Measurements from ENCODE around the gene NCR2. TPM values are rescaled to one million over a fixed set of nuclear protein-coding genes. Genes with fewer than 3 reads are reported as not detected.

The NCR2 gene
- total and polyA plus RNA-seq, 10 donors = not detected

DNA sequence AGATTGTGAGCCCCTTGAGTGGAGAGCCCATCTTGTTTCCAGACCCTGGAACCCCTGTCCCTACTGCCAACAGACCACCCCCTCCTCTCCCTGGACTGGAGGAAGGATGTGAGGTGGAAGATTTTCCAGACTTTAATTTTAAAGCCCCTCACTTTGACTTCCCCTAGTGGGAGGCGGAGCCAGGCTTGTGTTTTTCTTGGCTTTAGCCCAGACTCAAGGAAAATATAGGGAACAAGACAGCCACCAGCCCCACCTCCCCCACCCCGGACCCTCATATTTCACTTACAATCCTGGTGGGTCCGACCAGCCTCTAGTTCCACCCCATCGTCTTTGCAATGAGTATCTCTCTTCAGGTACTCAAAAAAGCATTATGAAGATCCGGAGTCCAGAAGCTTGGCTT, 40.8 kb downstream of the NCR2 start:
- TF ChIP-seq POLR2AphosphoS5 (IDR thresholded peaks at IDR 0.05) = no peak
- TF ChIP-seq, protein P1, sequence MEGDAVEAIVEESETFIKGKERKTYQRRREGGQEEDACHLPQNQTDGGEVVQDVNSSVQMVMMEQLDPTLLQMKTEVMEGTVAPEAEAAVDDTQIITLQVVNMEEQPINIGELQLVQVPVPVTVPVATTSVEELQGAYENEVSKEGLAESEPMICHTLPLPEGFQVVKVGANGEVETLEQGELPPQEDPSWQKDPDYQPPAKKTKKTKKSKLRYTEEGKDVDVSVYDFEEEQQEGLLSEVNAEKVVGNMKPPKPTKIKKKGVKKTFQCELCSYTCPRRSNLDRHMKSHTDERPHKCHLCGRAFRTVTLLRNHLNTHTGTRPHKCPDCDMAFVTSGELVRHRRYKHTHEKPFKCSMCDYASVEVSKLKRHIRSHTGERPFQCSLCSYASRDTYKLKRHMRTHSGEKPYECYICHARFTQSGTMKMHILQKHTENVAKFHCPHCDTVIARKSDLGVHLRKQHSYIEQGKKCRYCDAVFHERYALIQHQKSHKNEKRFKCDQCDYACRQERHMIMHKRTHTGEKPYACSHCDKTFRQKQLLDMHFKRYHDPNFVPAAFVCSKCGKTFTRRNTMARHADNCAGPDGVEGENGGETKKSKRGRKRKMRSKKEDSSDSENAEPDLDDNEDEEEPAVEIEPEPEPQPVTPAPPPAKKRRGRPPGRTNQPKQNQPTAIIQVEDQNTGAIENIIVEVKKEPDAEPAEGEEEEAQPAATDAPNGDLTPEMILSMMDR (IDR thresholded peaks at IDR 0.05 in 8 of 11, conservative IDR thresholded peaks at IDR 0.05 in 3 of 11) = no peak
- TF ChIP-seq POLR2A (IDR thresholded peaks at IDR 0.05) = no peak
- peaks cover 16 to 91% (median 69%) of the 10 kb centered on the region in 7 donors for H3K27me3 ChIP-seq (replicated peaks in 1 of 7)
- no peak for DNase-seq
- intact Hi-C loops (cut with DNase I; ENCODE audit: low total_unique reads) = no loop called here
- no peak overlapping the region for H3K27ac ChIP-seq
- 41 to 66% (median 56%) methylated on average over 5 of the region's 5 CpGs for WGBS, 5 donors
- no peak overlapping the region for H3K4me3 ChIP-seq
- H3K9me3 ChIP-seq = no peaks in the 10 kb centered on the region
- no peaks in the 10 kb centered on the region for H3K36me3 ChIP-seq
- peaks cover 25 to 48% (median 42%) of the 10 kb centered on the region in 6 donors for H3K4me1 ChIP-seq

DNA sequence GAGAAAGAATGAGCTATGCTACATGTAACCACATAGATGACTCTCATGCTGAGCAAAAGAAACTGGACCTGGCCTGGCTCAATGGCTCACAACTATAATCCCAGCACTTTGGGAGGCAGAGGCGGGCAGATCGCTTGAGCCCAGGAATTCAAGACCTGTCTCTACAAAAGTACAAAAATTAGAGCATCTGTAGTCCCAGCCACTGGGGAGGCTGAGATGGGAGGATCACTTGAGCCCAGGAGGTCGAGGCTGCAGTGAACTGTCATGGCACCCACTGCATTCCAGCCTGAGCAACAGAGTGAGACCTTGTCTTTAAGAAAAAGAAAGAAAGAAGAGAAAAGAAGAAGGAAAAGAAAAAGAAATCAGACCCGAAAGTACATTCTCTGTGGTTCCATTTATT, 41.7 kb downstream of the NCR2 start:
- Histone ChIP-seq H3K27ac (no peak overlapping the region), H3K4me1 (peaks cover 20 to 39% (median 34%) of the 10 kb centered on the region in 6 donors), H3K9me3 (no peaks in the 10 kb centered on the region), H3K4me3 (no peak overlapping the region), H3K27me3 (replicated peaks in 1 of 7) (peaks cover 16 to 89% (median 60%) of the 10 kb centered on the region in 7 donors), H3K36me3 (no peaks in the 10 kb centered on the region)
- TF ChIP-seq POLR2A (IDR thresholded peaks at IDR 0.05) = no peak
- TF ChIP-seq, protein P1 (IDR thresholded peaks at IDR 0.05 in 8 of 11, conservative IDR thresholded peaks at IDR 0.05 in 3 of 11) = no peak
- 78 to 90% (median 84%) methylated on average over 4 of the region's 4 CpGs for WGBS, 5 donors
- no peak for DNase-seq
- intact Hi-C loops (cut with DNase I; ENCODE audit: low total_unique reads) = no loop called here

DNA sequence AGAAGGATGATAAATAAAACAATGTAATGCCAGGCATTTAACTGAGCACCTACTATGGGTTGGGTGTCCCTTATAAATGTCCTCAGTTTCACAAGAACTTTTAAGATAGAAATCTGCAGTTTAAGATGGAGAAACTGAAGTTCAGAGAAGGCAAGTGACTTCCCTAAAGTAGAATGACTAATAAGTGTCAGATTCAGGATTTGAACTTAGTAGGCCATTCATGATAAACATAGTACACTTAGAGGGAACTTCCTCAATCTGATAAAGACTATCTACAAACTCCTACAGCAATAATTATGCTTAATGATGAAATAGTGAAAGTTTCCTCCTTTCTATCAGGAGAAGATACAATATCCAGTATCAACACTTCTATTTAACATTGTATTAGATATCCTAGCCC, 43.9 kb downstream of the NCR2 start:
- peaks cover 2 to 86% (median 38%) of the 10 kb centered on the region in 7 donors for H3K27me3 ChIP-seq (replicated peaks in 1 of 7)
- peaks cover 4 to 17% (median 11%) of the 10 kb centered on the region in 6 donors for H3K4me1 ChIP-seq
- DNase-seq = no peak
- H3K36me3 ChIP-seq = no peaks in the 10 kb centered on the region
- H3K4me3 ChIP-seq = no peak overlapping the region
- intact Hi-C loops (cut with DNase I; ENCODE audit: low total_unique reads) = no loop called here
- H3K27ac ChIP-seq = no peak overlapping the region
- no peaks in the 10 kb centered on the region for H3K9me3 ChIP-seq
- TF ChIP-seq, protein P1 (IDR thresholded peaks at IDR 0.05 in 8 of 11, conservative IDR thresholded peaks at IDR 0.05 in 3 of 11) = no peak
- TF ChIP-seq POLR2AphosphoS5 (IDR thresholded peaks at IDR 0.05) (no peak), POLR2A (IDR thresholded peaks at IDR 0.05) (no peak)

DNA sequence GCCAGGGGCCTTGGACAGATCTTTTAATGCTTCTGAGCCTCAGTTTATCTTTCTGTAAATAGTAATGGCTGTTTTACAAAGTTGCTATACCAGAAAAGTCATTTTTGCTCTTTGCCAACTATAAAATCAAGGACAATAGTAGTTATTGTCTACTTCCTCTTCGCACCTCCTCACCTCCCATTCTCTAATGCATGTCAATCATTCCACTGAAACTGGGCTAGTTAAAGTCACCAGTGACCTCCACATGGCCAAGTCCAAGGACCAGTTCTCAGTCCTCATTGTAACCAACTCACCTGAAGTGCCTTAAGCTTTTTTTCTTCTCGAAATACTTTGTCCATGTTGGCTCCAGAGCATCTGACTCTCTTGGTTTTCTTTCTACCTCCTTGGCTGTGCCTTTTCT, 51.2 kb downstream of the NCR2 start:
- TF ChIP-seq POLR2AphosphoS5 (IDR thresholded peaks at IDR 0.05) (no peak), POLR2A (IDR thresholded peaks at IDR 0.05) (no peak)
- TF ChIP-seq, protein P1 (IDR thresholded peaks at IDR 0.05 in 8 of 11, conservative IDR thresholded peaks at IDR 0.05 in 3 of 11) = no peak
- H3K27ac ChIP-seq = no peak overlapping the region
- intact Hi-C loops (cut with DNase I; ENCODE audit: low total_unique reads) = no loop called here

More for the DNA sequence above, 51.2 kb downstream of the NCR2 start:
- WGBS, 5 donors = 62 to 91% (median 75%) methylated on average over 2 of the region's 2 CpGs
- peaks cover 0 to 66% (median 0%) of the 10 kb centered on the region in 7 donors for H3K27me3 ChIP-seq (replicated peaks in 1 of 7)
- DNase-seq = no peak
- no peaks in the 10 kb centered on the region for H3K4me1 ChIP-seq
- no peaks in the 10 kb centered on the region for H3K36me3 ChIP-seq
- no peaks in the 10 kb centered on the region for H3K9me3 ChIP-seq
- H3K4me3 ChIP-seq = no peak overlapping the region

All from spleen (tissue), 11 donors.